B cell (primary cell): ENCODE data around the gene NPY4R.
"Not testable (repeated sequence)": the region's sequence is repeated elsewhere in the genome, so short reads cannot be mapped to it uniquely, and the experiment has no call there.

Source experiments
- EZH2 ChIP-seq: IDR thresholded peaks from 2 replicates; pipeline ENCODE4 v1.6.1; 2012; ENCODE audit warnings: borderline replicate concordance, low read depth, mild to moderate bottlenecking, moderate library complexity, low read length; ENCODE audit not compliant: insufficient read depth, poor library complexity, severe bottlenecking
- TF ChIP-seq, protein P1 (sequence below): fragments of 200-600 bp; IDR thresholded peaks from one replicate; pipeline ENCODE4 v1.8.0; 2022; ENCODE audit warnings: antibody characterized with exemption, mild to moderate bottlenecking

DNA sequence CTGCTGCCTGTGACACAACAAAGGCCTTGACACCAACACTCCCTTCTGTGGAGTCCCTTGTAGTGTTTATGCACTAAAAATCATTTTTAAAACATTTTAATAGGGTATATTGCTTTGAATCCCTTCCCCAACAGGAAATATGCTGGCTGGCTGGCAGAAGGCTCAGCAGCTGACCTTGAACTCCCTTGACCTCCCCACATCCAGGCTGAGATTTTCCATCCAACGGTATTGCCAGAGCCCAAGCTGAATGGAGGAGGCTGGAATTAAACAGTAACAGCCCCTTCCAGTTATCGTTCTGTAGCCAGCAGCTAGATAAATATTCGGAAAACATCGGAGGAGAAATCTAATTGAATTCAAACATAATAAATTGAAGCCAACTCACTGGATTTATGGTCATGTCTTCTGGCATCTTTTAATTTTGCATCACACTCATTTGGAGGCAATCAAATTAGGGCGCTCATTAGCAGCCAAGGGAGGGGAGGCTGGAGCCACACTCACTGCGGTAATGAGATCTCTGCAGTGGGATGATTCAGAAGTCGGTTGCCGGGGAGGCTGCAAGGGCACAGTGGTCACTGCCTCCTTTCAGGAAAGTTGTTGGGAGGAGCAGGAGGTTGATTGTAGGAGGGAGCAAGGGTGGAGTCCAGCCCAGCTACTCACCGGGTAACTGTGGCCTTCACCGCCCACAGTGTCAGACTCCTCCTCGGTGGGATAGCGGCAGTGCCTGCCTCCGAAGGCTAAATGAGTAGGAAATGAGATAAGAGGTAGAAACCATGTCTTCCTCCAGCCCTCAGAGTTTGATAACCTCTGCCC is 46.0 kb downstream of the NPY4R start:
- TF ChIP-seq, protein P1, sequence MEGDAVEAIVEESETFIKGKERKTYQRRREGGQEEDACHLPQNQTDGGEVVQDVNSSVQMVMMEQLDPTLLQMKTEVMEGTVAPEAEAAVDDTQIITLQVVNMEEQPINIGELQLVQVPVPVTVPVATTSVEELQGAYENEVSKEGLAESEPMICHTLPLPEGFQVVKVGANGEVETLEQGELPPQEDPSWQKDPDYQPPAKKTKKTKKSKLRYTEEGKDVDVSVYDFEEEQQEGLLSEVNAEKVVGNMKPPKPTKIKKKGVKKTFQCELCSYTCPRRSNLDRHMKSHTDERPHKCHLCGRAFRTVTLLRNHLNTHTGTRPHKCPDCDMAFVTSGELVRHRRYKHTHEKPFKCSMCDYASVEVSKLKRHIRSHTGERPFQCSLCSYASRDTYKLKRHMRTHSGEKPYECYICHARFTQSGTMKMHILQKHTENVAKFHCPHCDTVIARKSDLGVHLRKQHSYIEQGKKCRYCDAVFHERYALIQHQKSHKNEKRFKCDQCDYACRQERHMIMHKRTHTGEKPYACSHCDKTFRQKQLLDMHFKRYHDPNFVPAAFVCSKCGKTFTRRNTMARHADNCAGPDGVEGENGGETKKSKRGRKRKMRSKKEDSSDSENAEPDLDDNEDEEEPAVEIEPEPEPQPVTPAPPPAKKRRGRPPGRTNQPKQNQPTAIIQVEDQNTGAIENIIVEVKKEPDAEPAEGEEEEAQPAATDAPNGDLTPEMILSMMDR, result not testable (repeated sequence)
- not testable (repeated sequence) for TF ChIP-seq EZH2
